NCI-H146 treated with DMSO at 0.1 percent for 48 hours (cell line): ENCODE measurements around the gene RSPRY1.
A peak's percentile ranks its signal among the peaks of the same experiment; 100 is the strongest.

ENCODE experiments used
- DNase-seq: peaks from one replicate; lab custom pipeline; 2025; ENCODE audit not compliant: unreplicated experiment; lab: John Stamatoyannopoulos, UW

Gene RSPRY1

DNA sequence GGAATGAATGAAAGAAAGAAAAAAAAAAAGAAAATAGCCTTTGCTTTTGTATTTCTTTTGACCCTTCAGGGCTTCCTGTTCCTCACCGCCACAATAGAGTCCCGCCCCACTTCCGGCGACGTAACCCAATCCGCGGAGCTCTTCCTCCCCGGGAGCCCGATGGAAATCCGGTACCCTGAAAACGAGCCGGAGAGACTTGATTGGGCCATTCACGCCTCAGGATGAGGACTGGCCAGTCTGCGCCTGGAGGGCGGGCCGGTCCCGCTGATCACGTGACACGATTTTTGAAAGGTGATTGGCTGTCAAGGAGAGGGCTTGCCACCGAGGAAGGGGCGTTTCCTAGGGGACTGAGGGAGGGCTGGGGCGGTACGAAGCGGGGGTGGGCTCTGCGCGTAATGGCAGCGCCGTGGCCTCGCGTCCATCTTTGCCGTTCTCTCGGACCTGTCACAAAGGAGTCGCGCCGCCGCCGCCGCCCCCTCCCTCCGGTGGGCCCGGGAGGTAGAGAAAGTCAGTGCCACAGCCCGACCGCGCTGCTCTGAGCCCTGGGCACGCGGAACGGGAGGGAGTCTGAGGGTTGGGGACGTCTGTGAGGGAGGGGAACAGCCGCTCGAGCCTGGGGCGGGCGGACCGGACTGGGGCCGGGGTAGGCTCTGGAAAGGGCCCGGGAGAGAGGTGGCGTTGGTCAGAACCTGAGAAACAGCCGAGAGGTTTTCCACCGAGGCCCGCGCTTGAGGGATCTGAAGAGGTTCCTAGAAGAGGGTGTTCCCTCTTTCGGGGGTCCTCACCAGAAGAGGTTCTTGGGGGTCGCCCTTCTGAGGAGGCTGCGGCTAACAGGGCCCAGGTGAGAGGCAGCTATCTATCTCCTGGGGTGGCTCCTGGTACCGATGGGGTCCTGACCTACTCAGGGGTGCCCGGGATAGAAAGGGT is at the start of gene RSPRY1, which contains the start of gene PSME3IP1:
Gene RSPRY1 (plus strand): TSS at position 385 of the 927 bp plus-strand sequence. CDS start 18,330 bp downstream, outside the sequence.
Gene PSME3IP1 (minus strand): TSS at position 95 of the 927 bp plus-strand sequence. CDS start 12,185 bp downstream, outside the sequence.
- peak; percentile 89 for DNase-seq

DNA sequence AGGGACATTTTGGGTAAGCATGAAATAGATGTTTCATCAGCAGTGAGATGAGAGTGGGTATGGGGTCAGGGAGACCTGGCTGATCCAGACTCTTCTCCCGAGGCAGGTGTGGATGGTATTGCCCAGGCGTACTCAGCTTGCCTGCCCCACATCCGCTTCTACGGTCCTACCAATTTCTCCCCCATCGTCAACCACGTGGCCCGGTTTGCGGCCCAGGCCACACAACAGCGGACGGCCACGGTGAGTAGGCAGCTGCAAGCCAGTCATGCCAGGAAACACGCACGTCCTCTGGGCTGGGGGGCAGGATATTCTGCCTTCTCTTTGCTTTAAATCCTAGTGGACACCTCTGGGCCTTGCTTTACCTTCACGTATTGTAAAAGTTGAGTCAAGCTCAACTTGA is 49.1 kb upstream of the RSPRY1 start:
- DNase-seq, result no peak

DNA sequence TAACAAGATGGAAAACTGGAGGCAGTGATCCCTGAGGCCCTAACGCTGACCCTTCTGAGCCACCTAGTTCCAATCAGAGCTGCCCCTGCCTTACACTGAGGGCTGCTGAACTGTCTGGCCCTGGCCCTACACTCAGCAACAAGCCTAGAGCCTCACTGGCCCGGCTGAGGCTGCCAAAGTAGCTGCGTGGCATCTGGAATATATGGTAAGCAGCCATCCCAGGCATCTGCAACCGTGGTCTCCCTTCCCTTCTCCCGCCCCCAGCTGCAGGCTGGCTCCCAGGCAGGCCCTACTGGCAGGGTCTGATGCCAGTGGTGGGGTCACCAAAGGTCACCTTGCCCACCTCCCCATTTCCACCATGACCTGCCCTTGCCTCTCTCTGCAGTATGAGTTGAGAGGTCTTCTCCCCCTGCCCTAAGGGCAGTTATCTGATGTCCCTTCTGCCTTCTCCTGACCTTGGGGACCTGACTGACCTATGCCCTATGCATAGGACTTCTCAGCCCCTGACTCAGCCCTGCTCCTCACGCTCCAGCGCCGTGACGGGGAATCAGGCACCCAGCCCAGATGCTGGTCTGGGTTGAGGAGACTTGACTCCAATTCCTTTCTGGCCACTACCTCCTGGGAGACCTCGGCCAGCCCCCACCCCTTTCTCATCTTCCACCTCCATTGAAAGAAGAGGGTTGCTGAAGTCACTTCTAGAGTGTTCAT is 48.4 kb upstream of the RSPRY1 start:
- DNase-seq, result no peak

DNA sequence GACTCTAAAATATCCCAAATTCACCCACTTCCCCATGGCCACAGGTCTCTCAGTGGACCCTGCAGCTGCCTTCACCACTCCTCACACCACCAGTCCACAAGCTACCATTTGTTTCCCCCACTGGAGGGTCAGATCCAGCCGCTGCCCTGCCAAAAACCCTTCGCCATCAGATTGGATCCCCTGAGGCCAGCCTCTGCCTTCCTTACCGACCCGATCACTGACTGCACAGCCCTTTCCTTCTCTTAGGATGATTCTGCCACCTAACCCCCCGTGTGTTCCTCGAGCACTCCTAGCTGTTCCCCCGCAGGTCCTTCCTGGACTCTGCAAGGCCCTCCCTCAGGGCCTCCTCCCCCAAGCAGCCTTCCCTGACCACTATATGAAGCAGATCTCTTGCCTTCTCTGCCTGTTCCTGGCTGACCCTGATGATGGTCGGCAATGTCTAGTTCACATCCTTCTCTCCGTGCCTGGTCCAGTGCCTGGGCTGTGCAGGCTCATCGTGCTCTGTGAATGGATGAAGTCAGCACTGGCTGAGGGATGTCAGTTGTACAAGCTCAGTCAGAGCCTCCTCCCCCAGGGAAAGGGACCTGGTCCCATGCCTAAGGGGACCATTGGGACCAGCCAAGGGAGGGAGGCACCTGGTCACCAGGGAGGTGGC is 47.7 kb upstream of the RSPRY1 start:
- DNase-seq, result no peak

DNA sequence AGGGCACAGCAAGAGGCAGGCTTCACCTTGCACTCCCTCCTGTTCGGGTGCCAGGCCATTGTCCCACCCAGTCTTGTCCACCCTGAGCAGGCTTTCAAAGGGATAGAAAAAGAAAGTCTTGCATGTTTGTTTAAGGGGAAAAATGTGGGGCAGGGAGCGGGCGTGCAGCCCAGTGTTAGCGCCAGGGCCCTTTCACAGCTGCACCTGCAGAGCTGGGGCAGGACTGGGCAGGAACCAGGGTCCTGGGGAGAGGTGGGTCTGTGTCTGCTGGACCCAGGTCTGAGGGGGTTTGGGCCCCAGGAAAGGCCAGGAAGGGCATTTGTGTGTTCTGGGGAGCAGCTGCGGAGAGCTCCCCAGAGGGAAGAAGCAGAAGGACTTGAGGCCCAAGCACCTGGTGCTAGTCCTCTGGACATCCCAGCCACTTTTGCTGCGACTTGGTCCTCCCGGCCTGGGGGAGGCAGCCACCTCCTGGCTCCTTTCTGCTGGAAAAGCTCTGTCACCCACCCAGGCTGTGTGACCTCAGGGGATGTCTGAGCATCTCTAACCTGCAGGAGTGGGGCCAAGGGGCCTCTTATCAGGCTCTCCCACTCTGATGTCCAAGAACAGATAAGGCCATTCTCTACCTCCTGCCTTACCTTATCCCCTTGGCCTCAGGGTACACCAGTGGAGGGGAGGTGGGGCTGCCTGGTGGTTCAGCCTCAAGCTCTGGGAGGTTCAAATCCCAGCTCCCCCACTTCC is 45.0 kb upstream of the RSPRY1 start:
- DNase-seq, result no peak

DNA sequence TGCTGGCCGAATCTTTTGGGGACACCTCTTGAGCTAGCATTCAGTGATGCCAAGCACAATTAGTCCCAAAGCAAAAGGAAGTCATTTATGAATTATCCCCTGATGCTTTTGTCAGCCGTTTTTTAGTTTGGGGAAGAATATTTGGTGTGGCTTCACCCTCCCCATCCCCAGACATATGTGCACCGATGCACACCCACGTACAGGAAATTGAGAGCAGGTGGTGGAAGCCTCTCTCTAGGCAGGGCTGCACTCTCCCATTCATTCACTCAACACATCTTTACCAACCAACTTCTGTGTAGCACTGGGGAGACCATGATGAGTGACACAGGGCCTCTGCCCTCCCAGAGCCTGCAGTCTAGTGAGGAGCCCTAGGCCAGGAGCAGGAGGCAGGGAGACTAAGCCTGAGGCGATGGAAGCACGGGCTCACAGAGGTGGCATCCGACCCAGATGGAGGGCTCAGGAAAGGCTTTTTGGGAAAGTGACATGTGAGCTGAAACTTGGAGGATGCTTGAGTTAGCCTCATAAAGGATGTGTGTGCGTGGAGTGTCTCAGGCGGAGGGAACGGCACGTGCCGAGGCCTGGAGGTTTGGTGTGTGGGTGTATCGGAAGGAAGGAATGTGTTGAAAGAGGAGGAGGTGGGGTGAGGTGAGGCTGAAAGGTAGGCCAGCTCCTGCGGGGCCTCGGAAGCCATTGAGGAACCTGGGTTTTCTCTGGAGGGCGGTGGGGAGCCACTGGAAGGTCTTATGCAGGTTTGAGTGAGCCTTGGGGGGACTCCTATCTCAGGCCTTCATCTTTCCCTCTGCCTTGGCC is 44.1 kb upstream of the RSPRY1 start:
- no peak for DNase-seq

DNA sequence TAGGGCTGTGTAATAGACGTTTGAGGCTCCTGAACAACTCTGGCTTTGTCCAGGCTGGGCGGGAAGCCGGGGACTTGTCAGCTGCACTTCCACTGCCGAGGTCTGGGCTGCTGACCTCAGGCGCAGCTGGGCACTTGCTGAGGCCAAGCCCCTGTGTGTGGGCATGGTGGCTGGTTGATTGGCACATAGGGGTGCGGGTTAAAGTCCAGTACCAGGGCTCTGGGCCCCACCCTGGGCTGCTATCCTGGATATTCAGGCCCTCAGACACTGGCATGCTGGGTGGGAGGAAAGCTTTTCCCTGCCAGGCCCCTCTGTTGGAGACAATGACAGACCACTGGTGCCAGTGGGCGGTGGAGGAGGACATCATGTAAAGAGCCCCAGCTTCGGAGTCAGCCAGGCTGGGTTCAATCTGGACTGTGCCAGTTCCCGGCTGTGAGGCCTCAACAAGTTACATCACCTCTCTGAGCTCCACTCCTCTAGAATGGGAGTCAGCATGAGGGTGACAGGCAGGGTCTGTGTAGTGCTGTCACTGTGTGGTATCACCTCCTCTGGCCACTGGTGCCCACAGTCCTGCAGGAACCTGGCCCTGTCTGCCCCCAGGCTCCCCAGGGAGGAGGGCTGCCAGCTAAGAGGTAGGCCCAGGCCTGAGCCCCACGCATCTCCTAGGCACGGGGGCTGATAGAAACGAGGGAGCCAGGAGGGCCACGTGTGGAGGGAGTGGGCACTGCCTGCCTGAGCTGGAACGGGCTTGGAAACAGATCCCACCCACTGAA is 42.8 kb upstream of the RSPRY1 start:
- DNase-seq, result no peak

DNA sequence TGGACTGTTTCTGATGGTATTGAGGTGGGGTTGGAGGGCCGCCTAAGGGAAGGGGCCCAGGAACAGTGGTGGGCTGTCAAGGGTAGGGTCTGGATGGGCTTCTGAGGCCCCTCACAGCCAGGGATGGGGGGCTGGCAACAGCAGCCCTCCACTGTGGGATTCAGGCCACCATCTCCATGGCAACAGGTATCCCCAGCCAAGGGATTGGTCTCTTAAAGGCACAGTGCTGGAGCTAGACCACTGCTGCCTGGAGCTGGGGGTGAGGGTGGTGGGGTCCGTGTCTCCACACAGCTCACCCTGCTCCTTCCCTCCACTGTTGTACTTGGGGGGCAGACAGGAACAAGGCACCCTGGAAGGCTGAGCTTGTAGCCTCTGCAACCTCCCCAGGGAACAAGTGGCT is 42.1 kb upstream of the RSPRY1 start:
- no peak for DNase-seq

DNA sequence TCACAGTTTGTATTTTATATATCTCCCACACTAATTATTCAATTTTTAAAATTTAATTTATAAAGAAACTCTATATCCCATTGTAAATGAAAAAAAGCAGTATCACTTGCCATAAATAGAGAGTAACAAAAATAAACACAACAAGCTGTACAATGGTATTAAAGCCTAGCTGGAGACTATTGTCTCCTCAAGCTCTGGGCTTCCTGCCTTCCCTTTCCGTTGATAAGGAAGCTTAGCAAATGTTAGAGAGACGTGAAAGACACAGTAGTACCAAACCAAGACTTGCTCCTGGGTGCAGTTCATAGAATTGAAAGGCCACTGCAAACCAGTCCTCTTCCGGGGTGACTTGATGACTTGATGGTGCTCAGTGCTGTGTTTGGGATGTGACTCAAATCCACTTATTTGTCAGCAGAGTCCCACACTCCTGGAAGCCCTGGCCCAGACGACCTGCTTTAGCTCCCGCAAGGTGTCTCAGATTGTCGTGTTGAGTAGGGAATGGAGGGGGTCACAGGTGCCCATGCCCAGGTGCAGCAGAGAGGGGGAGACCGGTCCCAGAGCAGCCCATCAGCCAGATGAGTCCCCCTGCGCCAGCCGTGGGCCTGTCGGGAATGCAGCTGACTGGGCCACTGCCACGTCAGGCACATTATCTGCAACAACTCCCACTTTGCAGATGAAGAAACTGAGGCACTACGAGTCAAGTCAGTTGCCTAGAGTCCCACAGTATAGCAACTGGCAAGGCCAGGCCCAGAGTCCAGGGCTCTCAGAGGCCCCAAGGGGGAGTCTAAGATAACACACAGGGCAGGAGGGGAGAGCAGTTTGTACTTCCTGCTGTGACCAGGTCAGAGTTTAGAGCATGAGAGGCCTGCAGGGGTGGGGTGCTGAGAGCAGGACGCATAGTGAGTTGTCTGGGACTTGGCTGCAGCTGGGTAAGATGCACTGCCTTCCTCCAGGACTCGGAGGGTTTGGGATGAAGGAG is 40.8 kb upstream of the RSPRY1 start:
- DNase-seq, result no peak

DNA sequence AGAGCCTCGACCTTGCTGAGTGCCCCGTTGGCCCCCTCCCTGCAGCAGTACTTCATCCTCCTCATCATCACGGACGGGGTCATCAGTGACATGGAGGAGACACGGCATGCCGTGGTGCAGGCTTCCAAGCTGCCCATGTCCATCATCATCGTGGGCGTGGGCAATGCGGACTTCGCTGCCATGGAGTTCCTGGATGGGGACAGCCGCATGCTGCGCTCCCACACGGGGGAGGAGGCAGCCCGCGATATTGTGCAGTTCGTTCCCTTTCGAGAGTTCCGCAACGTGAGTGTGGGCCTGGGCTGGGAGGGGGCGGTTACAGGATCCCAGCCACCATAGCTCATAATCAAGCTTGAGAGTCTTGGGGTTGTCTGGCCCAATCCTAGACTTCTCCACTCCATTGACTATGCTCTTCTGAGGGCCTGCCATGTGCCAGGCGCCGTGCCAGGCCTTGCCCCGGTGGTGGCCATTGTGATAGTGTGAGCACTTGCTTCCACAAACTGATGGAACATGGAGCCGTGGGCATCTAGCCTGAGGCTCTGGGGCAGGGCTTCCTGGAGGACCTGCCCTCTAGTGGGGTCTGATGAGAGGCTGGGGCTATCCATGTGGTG is 40.0 kb upstream of the RSPRY1 start:
- DNase-seq, result no peak

DNA sequence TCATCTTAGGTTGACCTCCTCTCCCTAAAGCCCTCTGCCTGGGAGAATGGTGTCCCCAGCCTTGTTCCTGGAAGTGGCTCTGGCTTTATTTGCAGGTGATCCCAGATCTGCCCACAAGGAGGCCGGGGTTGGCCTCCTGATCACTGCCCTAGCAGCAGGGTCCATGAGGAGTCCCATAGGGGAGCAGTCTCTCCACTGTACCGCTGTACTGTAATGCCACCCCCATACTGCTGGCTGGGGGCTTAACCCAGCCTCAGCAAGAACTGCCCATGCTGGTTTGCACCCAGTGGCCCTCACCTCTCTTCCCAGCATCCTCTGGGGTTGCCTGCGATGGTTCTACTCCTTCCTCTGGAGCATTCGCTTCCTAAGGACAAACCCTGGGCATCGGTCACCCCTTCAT is 39.4 kb upstream of the RSPRY1 start:
- DNase-seq, result no peak

DNA sequence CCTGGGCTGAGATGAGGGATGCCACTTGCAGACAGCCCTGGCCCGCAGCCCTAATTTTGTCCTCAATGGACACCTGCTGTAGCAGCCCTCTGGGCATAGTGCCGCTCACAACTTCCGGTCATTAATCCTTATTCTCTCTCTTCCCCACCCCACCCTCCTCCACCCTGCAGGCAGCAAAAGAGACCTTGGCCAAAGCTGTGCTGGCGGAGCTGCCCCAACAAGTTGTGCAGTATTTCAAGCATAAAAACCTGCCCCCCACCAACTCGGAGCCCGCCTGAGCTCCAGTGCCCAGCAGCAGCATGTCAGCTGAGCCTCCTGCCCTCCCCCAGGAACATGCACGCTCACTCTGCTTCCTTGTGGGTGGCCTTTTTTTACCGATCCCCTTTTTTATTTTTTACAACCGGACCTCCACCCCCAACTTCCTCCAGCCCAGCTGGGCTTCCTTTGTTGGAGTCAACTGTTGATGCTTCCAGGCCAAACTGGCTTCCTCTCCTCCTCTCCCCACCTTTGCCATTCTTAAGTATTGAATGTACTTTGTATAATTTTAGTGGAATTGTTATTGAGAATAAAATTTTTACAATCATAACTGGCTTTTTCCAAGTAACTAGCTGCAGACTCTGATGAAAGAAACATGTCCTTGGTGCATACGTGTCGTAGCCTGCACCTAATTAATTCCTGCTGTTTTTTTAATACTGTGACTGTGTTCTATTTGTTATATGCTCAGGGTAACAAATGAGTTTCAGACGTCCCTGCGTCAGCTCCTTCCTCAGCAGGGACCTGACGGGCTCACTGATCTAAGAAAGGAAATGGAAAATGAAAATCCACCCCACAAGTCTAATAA is 38.5 kb upstream of the RSPRY1 start:
- no peak for DNase-seq

DNA sequence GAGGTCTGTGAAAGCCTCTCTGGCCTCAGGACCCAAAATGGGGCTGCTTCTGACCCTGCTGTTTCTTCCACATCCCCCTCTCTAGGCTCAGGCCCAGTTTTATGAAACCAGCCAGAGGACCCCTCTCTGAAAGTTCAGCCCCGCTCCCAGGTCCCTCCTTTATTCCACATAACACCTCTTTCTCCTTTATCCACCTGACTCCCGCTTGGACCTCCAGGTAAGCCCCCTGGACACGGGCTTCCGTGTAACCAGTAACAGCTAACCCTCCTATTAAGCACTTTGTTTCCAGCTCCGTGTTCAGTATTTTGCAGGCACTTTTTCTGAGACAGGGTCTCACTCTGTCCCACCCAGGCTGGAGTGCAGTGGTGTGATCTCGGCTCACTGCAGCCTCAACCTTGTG is 37.6 kb upstream of the RSPRY1 start:
- no peak for DNase-seq

DNA sequence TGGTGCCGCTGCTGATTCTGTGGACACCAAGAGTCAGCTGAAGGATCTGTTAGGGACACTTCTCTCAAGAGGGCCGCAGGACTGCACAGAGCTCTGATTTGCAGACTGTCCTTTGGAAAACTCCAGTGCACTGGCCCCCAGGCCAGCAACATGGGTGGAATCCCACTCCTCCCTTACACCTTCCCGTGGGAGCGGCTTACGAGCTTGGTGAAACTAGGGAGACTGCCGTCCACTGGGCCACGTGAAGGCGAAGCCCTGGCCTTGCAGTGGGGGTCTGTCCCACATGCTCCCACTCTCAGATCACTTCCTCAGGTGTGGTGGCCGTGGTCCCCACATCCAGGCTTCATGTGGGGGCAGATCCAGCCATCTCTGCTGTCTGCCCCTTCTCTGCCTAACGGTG is 36.7 kb upstream of the RSPRY1 start:
- DNase-seq, result no peak

DNA sequence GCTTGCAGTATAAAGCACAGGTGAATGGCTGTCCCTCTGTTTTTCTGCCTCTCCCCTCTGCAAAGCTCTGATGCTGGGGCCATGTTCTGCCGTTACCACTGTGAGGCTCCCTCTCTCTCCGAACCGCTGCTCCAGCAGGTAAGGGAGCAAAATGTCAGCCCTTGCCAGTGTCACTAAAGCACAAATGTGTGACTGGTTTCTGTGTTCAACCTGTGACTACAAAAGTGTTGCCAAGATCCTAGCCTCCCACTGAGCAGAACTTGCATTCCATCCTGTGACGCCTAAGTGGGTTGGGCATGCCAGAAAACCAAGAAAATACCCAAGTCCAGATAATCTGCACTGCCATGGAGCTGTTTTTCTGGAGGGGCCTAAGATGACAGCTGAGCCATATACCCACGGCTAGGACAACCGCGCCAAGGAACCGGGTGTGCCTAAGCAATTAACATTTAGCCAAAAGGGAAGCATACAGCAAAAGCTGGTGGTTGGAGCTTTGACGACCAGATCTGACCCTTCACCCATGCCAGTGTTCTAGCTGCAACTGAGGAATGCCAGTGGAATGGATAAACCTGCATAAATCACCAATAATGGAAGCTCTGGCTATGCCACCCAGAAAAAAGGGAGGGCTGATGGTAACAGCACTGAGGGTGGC is 35.3 kb upstream of the RSPRY1 start:
- no peak for DNase-seq

DNA sequence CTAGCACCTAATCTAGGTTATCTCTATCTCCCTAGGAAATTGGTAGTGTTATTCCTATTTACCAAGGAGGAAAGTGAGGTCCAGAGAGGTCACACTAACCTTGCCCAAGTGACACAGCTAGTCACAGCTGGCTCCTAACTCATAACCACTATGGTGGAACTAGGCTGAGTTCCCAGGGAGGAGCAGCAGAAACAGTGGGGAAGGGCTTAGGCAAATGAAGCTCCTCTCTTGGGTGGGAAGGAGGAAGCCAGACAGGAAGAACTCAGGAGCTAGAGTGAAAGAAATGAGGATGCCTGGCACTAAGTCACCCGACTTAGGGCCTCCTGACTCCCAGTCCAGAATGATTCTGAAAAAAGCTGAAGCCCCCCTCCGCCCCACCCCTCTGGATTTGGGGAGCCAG is 34.8 kb upstream of the RSPRY1 start:
- no peak for DNase-seq
